IMR-90 (cell line): ENCODE results near the gene ROS1.

ENCODE experiments used
- CEBPB ChIP-seq: IDR thresholded peaks from 2 replicates; pipeline ENCODE4 v1.6.1; 2012; ENCODE audit warnings: low read depth, low read length, improper control_type of control experiment
- CTCF ChIP-seq: conservative IDR thresholded peaks from 2 replicates; pipeline ENCODE4 v1.5.1; 2012; ENCODE audit warnings: mild to moderate bottlenecking, low read depth, low read length, improper control_type of control experiment
- ELK1 ChIP-seq: fragments of 150-350 bp; IDR thresholded peaks from 2 replicates; pipeline ENCODE4 v1.6.1; 2016; ENCODE audit warnings: low read depth, mild to moderate bottlenecking, low read length, moderate library complexity, borderline replicate concordance
- FOS ChIP-seq: fragments of 150-350 bp; IDR thresholded peaks from 2 replicates; pipeline ENCODE4 v1.6.1; 2016; ENCODE audit warnings: low read depth, low read length
- MXI1 ChIP-seq: IDR thresholded peaks from 2 replicates; pipeline ENCODE4 v1.6.1; 2012; ENCODE audit warnings: low read depth, mild to moderate bottlenecking, low read length, moderate library complexity, borderline replicate concordance
- POLR2A ChIP-seq: IDR thresholded peaks from 2 replicates; pipeline ENCODE4 v1.6.1; 2012; ENCODE audit warnings: mild to moderate bottlenecking, low read depth, low read length
- RAD21 ChIP-seq: IDR thresholded peaks from 2 replicates; pipeline ENCODE4 v1.6.1; 2012; ENCODE audit warnings: low read length, improper control_type of control experiment
- RCOR1 ChIP-seq: IDR thresholded peaks from 2 replicates; pipeline ENCODE4 v1.6.1; 2012; ENCODE audit warnings: mild to moderate bottlenecking, low read length, improper control_type of control experiment; ENCODE audit not compliant: insufficient replicate concordance
- RFX5 ChIP-seq: IDR thresholded peaks from 2 replicates; pipeline ENCODE4 v1.8.0; 2012; ENCODE audit warnings: low read depth, mild to moderate bottlenecking, low read length, moderate library complexity
- SMC3 ChIP-seq: fragments of 150-350 bp; IDR thresholded peaks from 2 replicates; pipeline ENCODE4 v1.6.1; 2016; ENCODE audit warnings: low read depth, mild to moderate bottlenecking, antibody characterized with exemption, low read length, moderate library complexity
- TF ChIP-seq, protein P1 (sequence below): fragments of 150-350 bp; IDR thresholded peaks from 2 replicates; pipeline ENCODE4 v1.6.1; 2017; ENCODE audit warnings: mild to moderate bottlenecking, antibody characterized with exemption, low read length, low read depth

- TF ChIP-seq POLR2A = no peak
- no peak for TF ChIP-seq CTCF
- no peak for TF ChIP-seq ELK1
- no peak for TF ChIP-seq SMC3
- TF ChIP-seq RCOR1 = no peak
- TF ChIP-seq CEBPB = no peak
- TF ChIP-seq MXI1 = no peak
- TF ChIP-seq RFX5 = no peak
- TF ChIP-seq, protein P1, sequence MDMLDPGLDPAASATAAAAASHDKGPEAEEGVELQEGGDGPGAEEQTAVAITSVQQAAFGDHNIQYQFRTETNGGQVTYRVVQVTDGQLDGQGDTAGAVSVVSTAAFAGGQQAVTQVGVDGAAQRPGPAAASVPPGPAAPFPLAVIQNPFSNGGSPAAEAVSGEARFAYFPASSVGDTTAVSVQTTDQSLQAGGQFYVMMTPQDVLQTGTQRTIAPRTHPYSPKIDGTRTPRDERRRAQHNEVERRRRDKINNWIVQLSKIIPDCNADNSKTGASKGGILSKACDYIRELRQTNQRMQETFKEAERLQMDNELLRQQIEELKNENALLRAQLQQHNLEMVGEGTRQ = no peak
- no peak for TF ChIP-seq FOS
- TF ChIP-seq RAD21 = no peak
Measured at GRCh38 chr6:117467876-117468275, 42.1 kb upstream of the ROS1 start.
